Measurements from ENCODE around the gene ACTR3C.

ACTR3C gene

GRCh38 chr7:150322833-150323681 lies at the start of gene ACTR3C, which contains the start of gene LRRC61:
TSS of gene ACTR3C (minus strand) at chr7:150323545. CDS start at chr7:150295296, 28,249 bp downstream.
TSS of gene LRRC61 (plus strand) at chr7:150323355. CDS start at chr7:150336862, 13,507 bp downstream.
- DNase-seq (ENCODE audit: low spot score) = peak; percentile 61

DNA sequence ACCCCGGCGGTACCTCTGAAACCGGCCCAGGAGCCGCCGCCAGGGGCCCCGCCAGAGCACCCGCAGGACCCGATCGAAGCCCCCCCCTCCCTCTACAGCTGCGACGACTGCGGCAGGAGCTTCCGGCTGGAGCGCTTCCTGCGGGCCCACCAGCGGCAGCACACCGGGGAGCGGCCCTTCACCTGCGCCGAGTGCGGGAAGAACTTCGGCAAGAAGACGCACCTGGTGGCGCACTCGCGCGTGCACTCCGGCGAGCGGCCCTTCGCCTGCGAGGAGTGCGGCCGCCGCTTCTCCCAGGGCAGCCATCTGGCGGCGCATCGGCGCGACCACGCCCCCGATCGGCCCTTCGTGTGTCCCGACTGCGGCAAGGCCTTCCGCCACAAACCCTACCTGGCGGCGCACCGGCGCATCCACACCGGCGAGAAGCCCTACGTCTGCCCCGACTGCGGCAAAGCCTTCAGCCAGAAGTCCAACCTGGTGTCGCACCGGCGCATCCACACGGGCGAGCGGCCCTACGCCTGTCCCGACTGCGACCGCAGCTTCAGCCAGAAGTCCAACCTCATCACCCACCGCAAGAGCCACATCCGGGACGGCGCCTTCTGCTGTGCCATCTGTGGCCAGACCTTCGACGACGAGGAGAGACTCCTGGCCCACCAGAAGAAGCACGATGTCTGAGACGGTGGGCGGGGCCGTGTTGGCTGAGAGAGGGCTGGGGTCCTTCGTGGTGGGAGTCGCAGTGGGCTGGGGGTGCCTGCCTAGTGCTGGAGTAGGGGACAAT lies 49.1 kb upstream of the ACTR3C start:
- no peak for DNase-seq (ENCODE audit: low spot score)

GRCh38 chr7:150371996-150372270 lies 48.6 kb upstream of the ACTR3C start:
- no peak for DNase-seq (ENCODE audit: low spot score)

- no peak for DNase-seq (ENCODE audit: low spot score)
These were observed 48.0 kb upstream of the ACTR3C start for GRCh38 chr7:150371131-150371995.

DNA sequence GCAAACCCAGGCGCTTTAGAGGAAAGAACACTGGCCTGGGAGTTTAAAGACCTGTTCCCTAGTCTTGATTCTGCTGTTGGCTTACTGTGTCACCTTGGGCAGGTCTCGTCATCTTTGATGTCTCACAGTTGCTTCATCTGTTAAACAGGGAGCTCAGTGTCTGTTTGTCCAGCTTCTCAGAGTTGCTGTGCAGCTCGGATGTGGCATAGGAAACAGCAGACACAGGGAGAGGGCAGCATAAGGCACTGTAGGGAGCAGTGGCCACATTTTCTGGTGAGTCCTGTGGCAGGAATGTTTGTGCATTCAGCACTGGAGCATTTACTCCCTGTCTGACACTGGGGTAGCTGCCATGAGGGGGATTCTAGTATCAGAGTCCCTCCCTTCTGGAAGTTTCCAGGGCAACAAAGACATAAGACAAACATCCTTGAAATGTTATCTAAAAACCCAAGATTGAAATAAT lies 47.3 kb upstream of the ACTR3C start:
- no peak for DNase-seq (ENCODE audit: low spot score)

DNA sequence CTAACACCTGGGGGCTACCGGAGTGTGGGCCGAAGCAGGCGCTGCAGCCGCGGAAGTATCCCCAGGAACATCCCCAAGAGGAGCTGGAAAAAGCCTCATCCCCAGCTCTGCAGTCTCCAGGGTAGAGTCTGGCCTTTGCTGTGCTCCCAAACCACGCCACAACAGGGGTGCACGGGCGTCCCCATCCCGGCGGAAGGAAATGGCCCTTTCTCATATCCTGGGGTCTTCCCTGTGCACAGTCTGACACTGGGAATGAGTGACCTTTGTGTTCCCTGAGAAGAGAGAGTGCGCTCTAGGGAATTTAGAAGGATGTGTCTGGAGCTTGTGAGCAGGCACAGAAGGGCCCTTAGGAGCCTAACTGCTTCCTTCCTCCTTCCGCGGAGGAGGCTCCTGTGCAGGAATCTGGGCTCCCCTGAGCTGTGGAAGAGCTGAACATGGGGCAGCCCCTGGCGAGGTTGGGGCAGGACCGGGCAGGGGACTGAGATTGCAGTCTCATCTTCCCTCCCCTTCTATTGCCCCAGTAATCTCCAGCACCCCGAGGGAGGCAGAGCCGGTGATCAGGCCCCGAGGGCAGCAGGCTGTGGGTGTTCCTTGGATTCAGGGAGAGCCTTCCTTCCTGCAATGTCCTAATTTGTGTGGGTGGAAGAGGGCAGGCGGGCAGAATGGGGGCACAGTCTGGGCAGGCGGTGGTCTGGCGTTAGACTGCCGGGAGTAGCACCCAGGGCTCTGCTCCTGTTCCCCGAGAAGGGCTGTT lies 46.6 kb upstream of the ACTR3C start:
- DNase-seq (ENCODE audit: low spot score) = no peak

GRCh38 chr7:150368884-150369747 lies 45.8 kb upstream of the ACTR3C start:
- peak; percentile 52 for DNase-seq (ENCODE audit: low spot score)

DNA sequence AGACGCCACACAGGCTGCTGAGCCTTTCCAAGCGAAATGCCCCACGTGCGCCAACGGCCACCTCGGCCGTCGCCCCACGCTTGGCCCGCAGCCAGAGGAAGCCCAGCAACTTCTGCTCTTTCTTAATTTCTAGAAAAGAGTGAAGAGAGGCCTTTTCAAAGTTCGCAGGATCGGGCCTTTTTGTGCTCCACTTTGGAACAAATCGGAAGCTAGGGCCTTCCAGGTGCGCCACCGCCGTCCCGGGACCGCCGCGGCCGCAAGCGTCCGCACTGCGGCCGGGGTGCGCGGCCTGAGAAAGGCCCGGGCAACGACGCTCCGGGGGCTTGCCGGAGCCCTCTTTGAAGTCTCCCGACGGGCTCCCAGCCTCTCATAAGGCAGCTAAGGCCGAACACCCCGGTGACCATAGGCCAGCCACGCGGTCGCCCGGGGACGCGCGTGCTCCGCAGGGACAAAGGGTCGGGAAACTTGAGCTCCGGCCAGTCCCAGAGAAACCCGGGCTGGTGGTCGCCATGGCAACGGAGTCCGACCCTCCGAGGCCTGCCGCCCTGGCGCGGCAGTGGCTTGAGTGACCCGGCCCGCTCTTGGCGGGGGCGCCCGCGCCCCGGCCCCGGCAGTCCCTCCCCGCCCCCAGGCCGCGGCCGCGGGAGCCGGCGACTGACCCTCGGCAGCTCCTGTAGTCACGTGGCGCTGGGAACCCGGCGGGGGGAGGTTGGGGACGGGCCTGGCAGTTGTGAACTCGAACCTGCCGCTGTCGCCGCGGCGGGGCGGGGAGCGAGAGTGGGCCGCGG lies 44.9 kb upstream of the ACTR3C start, which contains the start of gene REPIN1:
REPIN1 (plus strand) TSS at position 727 of the 788 bp plus-strand sequence. CDS start 890 bp downstream, outside the sequence.
- peak; percentile 82 for DNase-seq (ENCODE audit: low spot score)

DNA sequence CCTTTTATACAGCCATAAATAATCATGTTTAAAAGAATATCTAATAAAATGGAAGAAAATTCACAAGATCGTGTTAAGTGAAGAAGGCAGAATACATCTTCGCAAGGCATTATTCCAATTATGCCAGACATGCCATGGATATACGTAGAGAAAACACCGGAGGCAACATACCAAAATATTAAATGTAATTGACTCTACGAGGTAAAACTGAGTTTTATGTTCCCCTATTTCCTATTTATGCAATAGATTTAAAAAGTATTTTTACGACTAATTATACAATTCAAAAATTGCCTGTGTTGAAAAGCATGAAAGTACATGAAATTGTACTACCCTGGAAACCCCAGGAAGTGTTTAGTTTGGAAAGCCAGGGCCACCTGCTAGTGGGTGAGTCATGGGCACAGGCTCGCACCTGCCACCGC lies 44.3 kb upstream of the ACTR3C start:
- DNase-seq (ENCODE audit: low spot score) = no peak

GRCh38 chr7:150365673-150366398 lies 42.5 kb upstream of the ACTR3C start:
- DNase-seq (ENCODE audit: low spot score) = no peak

- DNase-seq (ENCODE audit: low spot score) = no peak
These were observed 41.8 kb upstream of the ACTR3C start for GRCh38 chr7:150365194-150365593.

GRCh38 chr7:150363872-150364271 lies 40.5 kb upstream of the ACTR3C start:
- no peak for DNase-seq (ENCODE audit: low spot score)

- no peak for DNase-seq (ENCODE audit: low spot score)
These were observed 40.0 kb upstream of the ACTR3C start for GRCh38 chr7:150363370-150363769.

- no peak for DNase-seq (ENCODE audit: low spot score)
These were observed 38.7 kb upstream of the ACTR3C start for GRCh38 chr7:150361807-150362621.

GRCh38 chr7:150361402-150361801 lies 38.1 kb upstream of the ACTR3C start:
- no peak for DNase-seq (ENCODE audit: low spot score)

DNA sequence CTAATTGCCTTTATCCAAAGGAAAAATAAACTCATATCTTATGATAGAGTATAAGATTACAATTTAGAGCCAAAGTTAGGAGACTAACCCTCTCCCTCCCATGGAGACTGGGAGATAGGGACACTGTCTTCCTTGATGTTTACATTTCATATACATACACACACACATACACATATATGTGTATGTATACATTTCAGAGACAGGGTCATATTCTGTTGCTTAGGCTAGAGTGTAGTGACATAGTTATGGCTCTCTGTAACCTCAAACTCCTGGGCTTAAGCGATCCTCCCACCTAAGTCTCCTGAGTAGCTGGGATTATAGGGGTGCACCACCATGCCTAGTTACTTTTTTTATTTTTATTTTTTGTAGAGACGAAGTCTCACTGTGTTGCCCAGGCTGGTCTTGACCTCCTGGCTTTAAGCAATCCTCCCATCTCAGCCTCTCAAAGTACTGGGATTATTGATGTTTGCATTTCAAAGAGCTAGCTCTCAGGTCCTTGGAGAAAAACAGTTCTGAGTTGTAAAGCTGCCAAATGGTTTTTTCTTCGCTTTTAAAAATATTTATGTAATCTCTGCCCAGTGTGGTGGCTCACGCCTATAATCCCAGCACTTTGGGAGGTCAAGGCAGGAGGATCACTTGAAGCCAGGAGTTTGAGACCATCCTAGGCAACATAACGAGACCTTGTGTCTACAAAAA lies 37.2 kb upstream of the ACTR3C start:
- no peak for DNase-seq (ENCODE audit: low spot score)

Data from CD4-positive, alpha-beta T cell treated with Interleukin-2 at 100 ng/mL for 4 hours (primary cell).